GM12801 (cell line): ENCODE results near the gene DOCK1.

Experiments used
- TF ChIP-seq, protein P1 (sequence below): IDR thresholded peaks from one replicate; pipeline ENCODE4 v1.5.1; 2011; ENCODE audit warnings: control low read depth; ENCODE audit not compliant: insufficient read length; ENCODE audit errors: extremely low read depth

The DOCK1 gene

DNA sequence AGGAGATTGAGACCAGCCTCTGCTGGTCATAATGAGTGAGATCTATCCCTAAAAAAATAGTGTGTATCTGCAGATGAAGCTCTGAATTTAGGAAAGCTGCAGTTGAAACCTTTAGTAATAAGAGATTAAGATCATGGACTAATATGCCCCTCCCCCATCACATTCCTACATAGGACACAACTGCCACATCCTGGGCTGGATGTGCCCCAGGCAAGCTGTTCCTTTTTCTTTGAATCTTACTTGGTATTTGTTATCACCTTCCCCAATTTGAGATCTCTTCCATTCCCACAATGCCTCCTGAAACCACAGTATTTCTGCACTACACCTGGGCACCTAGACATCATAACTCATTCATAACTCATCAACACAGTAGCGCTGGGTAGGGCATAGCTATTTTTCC lies 74.1 kb downstream of the DOCK1 start:
- TF ChIP-seq, protein P1, sequence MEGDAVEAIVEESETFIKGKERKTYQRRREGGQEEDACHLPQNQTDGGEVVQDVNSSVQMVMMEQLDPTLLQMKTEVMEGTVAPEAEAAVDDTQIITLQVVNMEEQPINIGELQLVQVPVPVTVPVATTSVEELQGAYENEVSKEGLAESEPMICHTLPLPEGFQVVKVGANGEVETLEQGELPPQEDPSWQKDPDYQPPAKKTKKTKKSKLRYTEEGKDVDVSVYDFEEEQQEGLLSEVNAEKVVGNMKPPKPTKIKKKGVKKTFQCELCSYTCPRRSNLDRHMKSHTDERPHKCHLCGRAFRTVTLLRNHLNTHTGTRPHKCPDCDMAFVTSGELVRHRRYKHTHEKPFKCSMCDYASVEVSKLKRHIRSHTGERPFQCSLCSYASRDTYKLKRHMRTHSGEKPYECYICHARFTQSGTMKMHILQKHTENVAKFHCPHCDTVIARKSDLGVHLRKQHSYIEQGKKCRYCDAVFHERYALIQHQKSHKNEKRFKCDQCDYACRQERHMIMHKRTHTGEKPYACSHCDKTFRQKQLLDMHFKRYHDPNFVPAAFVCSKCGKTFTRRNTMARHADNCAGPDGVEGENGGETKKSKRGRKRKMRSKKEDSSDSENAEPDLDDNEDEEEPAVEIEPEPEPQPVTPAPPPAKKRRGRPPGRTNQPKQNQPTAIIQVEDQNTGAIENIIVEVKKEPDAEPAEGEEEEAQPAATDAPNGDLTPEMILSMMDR, result no peak

DNA sequence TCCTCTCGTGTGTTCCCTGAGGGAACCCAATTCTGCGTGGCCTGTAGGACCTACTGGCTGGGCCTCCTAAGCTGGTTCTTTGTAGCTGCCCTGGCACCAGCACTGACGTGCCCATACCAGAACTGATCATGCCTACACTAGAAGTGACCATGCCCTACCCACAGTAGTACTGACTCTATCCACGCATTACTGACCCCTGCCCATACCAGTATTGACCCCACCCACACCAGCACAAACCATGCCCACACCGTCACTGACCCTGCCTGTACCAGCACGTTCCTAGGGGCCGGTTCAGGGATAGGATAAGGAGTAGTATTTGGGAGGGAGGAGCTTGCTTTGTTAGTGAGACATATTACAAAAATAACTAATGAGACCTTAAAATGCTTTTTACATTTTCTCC lies 88.0 kb downstream of the DOCK1 start:
- TF ChIP-seq, protein P1, result no peak

DNA sequence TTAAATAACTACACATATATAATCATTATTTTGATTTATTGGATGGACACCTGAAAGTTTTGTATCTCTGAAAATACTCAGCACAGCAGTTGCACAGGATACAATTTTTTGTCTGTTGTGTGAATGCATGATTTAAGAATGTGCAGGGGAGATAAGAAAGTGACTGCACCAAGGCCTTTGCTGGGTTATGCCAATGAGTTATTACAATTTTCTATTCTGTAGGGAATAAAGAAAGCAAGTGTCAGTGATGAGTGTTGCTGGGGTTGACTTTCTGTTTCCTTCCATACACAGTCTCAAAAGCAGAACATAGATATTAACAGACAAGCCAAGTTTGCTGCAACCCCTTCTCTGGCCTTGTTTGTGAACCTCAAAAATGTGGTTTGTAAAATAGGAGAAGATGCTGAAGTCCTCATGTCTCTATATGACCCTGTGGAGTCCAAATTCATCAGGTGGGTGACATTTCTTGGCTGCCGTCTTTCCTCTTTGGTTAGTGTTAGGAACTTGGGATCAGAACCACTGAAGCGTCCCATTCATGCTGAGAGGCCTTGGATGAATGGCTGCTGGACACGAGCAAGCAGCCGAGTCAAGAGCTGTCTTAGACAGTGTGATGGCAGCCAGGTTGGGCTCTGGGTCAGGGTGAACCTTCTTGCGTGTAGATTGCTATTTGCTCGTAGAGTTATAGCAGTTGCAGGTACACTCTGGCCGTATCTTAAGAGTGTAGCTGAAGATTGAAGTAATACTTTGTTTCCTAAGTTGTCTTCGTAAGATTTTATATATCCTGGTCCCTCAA lies 92.8 kb downstream of the DOCK1 start:
- TF ChIP-seq, protein P1, result no peak

DNA sequence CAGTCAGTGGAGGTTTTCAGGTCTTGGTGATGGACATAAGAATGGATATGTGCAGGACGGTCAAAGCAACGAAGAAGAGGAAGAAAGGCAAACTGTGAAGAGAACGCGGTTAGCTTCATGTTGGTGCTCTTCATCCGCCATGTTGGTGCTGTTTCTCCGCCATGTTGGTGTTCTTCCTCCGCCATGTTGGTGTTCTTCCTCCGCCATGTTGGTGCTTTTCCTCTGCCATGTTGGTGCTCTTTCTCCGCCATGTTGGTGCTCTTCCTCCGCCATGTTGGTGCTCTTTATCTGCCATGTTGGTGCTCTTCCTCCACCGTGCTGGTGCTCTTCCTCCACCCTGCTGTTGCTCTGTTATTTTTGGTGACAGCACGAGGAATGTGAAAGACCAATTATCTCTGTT lies 95.4 kb downstream of the DOCK1 start:
- TF ChIP-seq, protein P1, result no peak

DNA sequence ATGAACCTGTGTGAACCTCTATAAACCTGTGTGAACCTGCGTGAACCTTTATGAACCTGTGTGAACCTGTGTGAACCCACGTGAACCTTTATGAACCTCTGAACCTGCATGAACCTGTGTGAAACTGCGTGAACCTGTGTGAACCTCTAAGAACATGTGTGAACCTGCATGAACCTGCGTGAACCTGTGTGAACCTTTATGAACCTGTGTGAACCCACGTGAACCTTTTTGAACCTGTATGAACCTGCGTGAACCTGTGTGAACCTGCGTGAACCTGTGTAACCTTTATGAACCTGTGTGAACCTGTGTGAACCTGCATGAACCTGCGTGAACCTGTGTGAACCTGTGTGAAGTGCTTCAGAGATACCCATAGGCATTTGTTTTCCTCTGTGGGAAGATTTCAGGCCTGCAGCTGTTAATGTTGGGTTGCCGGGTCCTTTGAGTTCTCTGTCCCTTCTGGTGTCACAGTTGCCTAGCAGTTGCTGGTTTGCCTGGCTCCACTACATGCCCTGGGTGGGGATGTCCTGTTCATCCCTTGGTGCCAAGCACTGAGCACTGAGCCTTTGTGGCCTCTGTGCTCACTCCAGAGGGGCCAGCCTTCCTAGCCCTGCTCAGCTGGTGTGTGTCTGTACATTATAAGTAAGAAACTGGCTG lies 97.9 kb downstream of the DOCK1 start:
- TF ChIP-seq, protein P1, result no peak

DNA sequence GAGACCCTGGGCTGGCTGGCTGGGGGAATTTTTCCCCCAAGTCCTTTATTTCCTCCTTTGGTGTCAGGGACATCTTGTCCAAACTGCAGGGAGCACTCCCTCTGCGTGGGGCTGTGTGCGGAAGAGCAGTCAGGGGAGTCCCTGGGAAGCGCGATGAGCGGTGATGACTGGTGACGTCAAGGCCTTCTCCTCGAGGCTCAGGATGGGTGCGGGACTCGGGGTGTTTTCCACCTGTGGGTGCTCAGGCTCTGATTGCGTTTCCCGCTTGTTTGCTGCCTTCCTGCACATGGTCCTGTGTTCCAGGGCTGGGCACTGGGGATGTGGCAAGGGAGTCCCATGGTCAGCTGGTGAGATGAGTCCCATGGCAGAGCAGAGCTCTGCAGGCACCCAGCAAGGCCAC lies 101.2 kb downstream of the DOCK1 start:
- TF ChIP-seq, protein P1, result no peak

DNA sequence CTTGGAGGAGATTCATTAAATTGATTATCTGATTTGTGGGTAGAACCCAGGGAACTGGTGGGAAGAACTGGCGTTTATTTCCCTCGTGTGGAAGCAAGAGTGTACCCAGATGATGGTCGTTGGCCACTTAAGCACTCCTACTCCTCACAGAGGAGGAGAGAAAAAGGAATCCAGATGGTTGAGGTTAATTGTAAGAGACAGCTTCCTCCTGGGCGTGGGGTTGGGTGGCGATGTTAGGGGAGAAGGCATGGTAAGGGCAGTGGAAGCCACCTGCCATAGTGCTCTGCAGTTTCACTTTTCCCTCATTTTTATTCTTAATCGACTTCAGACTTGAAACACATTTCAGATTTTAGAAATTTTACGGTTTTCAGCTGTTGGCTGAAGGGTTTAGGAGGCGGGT lies 104.1 kb downstream of the DOCK1 start:
- TF ChIP-seq, protein P1, result no peak
